Fibroblast of peridontal ligament (primary cell): Measurements from ENCODE around the gene UBE2B.
"Not testable (repeated sequence)": the region's sequence is repeated elsewhere in the genome, so short reads cannot be mapped to it uniquely, and the experiment has no call there.

Experiments used
- DNase-seq: peaks from one replicate; pipeline ENCODE4 v3.0.0-alpha.2; 2010; ENCODE audit errors: extremely low read depth

Gene UBE2B

GRCh38 chr5:134370871-134371833, at the start of gene UBE2B:
Gene UBE2B, plus strand, starts transcription at chr5:134371569. Its CDS starts 27 bp downstream, at chr5:134371596.
- peak; percentile 100 for DNase-seq

- no peak for DNase-seq
These were observed 44.0 kb upstream of the UBE2B start for GRCh38 chr5:134327327-134327726.

GRCh38 chr5:134328619-134329018, 42.8 kb upstream of the UBE2B start:
- DNase-seq, result peak; percentile 7

- not testable (repeated sequence) for DNase-seq
These were observed 34.5 kb upstream of the UBE2B start for GRCh38 chr5:134336833-134337232.

GRCh38 chr5:134343500-134343899, 27.9 kb upstream of the UBE2B start:
- not testable (repeated sequence) for DNase-seq

GRCh38 chr5:134345476-134345875, 25.9 kb upstream of the UBE2B start:
- not testable (repeated sequence) for DNase-seq

- no peak for DNase-seq
These were observed 25.4 kb upstream of the UBE2B start for GRCh38 chr5:134345996-134346395.

- no peak for DNase-seq
These were observed 21.9 kb upstream of the UBE2B start for GRCh38 chr5:134349463-134349862.

- DNase-seq, result no peak
These were observed 15.7 kb upstream of the UBE2B start for GRCh38 chr5:134355681-134356080.

GRCh38 chr5:134365604-134366003, 5.8 kb upstream of the UBE2B start:
- no peak for DNase-seq

GRCh38 chr5:134370311-134370870, 978 bp upstream of the UBE2B start:
- no peak for DNase-seq

- peak; percentile 38 for DNase-seq
These were observed 518 bp downstream of the UBE2B start for GRCh38 chr5:134371834-134372340.

- not testable (repeated sequence) for DNase-seq
These were observed 2.3 kb downstream of the UBE2B start for GRCh38 chr5:134373633-134374032.

- no peak for DNase-seq
These were observed 2.9 kb downstream of the UBE2B start for GRCh38 chr5:134374232-134374631.

GRCh38 chr5:134380346-134380745, 9.0 kb downstream of the UBE2B start:
- no peak for DNase-seq

GRCh38 chr5:134382204-134382603, 10.8 kb downstream of the UBE2B start:
- DNase-seq, result not testable (repeated sequence)

GRCh38 chr5:134383980-134384697, 12.8 kb downstream of the UBE2B start:
- no peak for DNase-seq

GRCh38 chr5:134387443-134387842, 16.1 kb downstream of the UBE2B start:
- DNase-seq, result no peak

- peak; percentile 17 for DNase-seq
These were observed 20.9 kb downstream of the UBE2B start for GRCh38 chr5:134392301-134392700.

- DNase-seq, result no peak
These were observed 23.6 kb downstream of the UBE2B start for GRCh38 chr5:134394932-134395331.

GRCh38 chr5:134396274-134396673, 24.9 kb downstream of the UBE2B start:
- DNase-seq, result no peak

- DNase-seq, result no peak
These were observed 25.8 kb downstream of the UBE2B start for GRCh38 chr5:134397196-134397595.
